Measurements from ENCODE around the gene ME3. TPM values are rescaled to one million over a fixed set of nuclear protein-coding genes. Genes with fewer than 3 reads are reported as not detected.
A peak's percentile ranks its signal among the peaks of the same experiment; 100 is the strongest.

Gene ME3
- polyA plus RNA-seq, 2 of the 4 experiments (the other 2 are of a cell fraction): 19.7 to 22.3 TPM

GRCh38 chr11:86464509-86465221, 207.8 kb downstream of the ME3 start:
- no peak for FAIRE-seq

GRCh38 chr11:86463955-86464354, 208.5 kb downstream of the ME3 start:
- ATAC-seq: no peak
- TF ChIP-seq CTCF (IDR thresholded peaks at IDR 0.05) (no peak), CEBPB (IDR thresholded peaks at IDR 0.05) (no peak), RARB (CRISPR knock-in tag; IDR thresholded peaks at IDR 0.05) (no peak), MYC (IDR thresholded peaks at IDR 0.05; ENCODE audit: borderline replicate concordance, low read length) (no peak), REST (IDR thresholded peaks at IDR 0.05) (no peak), HOXB5 (CRISPR knock-in tag; IDR thresholded peaks at IDR 0.05) (no peak), JUNB (IDR thresholded peaks at IDR 0.05) (no peak), SREBF2 (IDR thresholded peaks at IDR 0.05) (no peak), HEYL (CRISPR knock-in tag; IDR thresholded peaks at IDR 0.05) (no peak), ZC3H11A (IDR thresholded peaks at IDR 0.05) (no peak), PBX3 (IDR thresholded peaks at IDR 0.05) (no peak)
- CTCF ChIA-PET: interaction anchor here (1.3 to 1.8 kb wide), 4 partner anchors 9 to 144 kb away, joined by 3 to 6 read pairs (median 4); no protein-coding TSS in a partner anchor

More at GRCh38 chr11:86464509-86465221, 207.8 kb downstream of the ME3 start:
- no peaks in the 10 kb centered on the region for H3K9me3 ChIP-seq
- DNase-seq (ENCODE audit: low read depth in 1 of 2, low spot score in 1 of 2): no peak
- TF ChIP-seq CHD2 (IDR thresholded peaks at IDR 0.05; ENCODE audit: low read length, partially characterized antibody): no peak
- no peak for TF ChIP-seq CBX8 (IDR thresholded peaks at IDR 0.05)
- no peak for TF ChIP-seq EHF (CRISPR knock-in tag; IDR thresholded peaks at IDR 0.05)
- no peak for TF ChIP-seq RNF2 (IDR thresholded peaks at IDR 0.05; ENCODE audit: borderline replicate concordance, low read depth)
- TF ChIP-seq ZC3H11A (IDR thresholded peaks at IDR 0.05): no peak
- no peak for TF ChIP-seq MYC (IDR thresholded peaks at IDR 0.05; ENCODE audit: borderline replicate concordance, low read length)
- TF ChIP-seq USF2 (IDR thresholded peaks at IDR 0.05): no peak
- TF ChIP-seq GATA3 (IDR thresholded peaks at IDR 0.05; ENCODE audit: borderline replicate concordance): no peak
- TF ChIP-seq HOXA7 (CRISPR knock-in tag; IDR thresholded peaks at IDR 0.05): no peak
- no peak for TF ChIP-seq ATOH8 (CRISPR knock-in tag; IDR thresholded peaks at IDR 0.05; ENCODE audit: low read depth)
- TF ChIP-seq RARB (CRISPR knock-in tag; IDR thresholded peaks at IDR 0.05): no peak
- no peak for TF ChIP-seq MAFK (IDR thresholded peaks at IDR 0.05; ENCODE audit: partially characterized antibody)
- no peak for TF ChIP-seq RCOR1 (IDR thresholded peaks at IDR 0.05; ENCODE audit: low read depth, low read length)
- TF ChIP-seq POLR2AphosphoS2 (conservative IDR thresholded peaks at IDR 0.05; ENCODE audit: low read length): no peak
- TF ChIP-seq HOXB5 (CRISPR knock-in tag; IDR thresholded peaks at IDR 0.05): no peak
- ChIA-PET POLR2A (no interaction called here), CTCF (interaction anchor here (1.3 to 1.7 kb wide), 5 partner anchors 8 to 143 kb away, joined by 3 to 9 read pairs (median 4); no protein-coding TSS in a partner anchor)
- no peak overlapping the region for H3K4me2 ChIP-seq
- no peak for ATAC-seq
- peak overlapping the region; percentile 7 to 32; a peak in 2 of 6 replicates for H3K27ac ChIP-seq
- no peak overlapping the region for H3K4me3 ChIP-seq
- H3K4me1 ChIP-seq: peaks cover 16% of the 10 kb centered on the region
- WGBS (ENCODE audit: missing lambda C conversion rate): 98% methylated on average over 5 of the region's 5 CpGs

More at GRCh38 chr11:86463955-86464354, 208.5 kb downstream of the ME3 start:
- no peak overlapping the region for H3K27ac ChIP-seq
- DNase-seq (ENCODE audit: low read depth in 1 of 2, low spot score in 1 of 2): no peak
- no peaks in the 10 kb centered on the region for H3K9me3 ChIP-seq
- no peak for FAIRE-seq
- POLR2A ChIA-PET: no interaction called here
- 96% methylated on average over 5 of the region's 5 CpGs for WGBS (ENCODE audit: missing lambda C conversion rate)
- no peak overlapping the region for H3K4me3 ChIP-seq
- peaks cover 23% of the 10 kb centered on the region for H3K4me1 ChIP-seq
- no peak overlapping the region for H3K4me2 ChIP-seq

Measured in A549 (cell line).